Epithelial cell of esophagus (primary cell): ENCODE measurements around the gene PKMYT1.

Experiments used
- DNase-seq: peaks from one replicate; pipeline ENCODE4 v3.0.0; 2010; ENCODE audit warnings: low read depth
- H3K4me3 ChIP-seq: 2 replicates; pipeline ENCODE4 v1.5.1; 2011; ENCODE audit warnings: mild to moderate bottlenecking, low read length, control low read depth
- TF ChIP-seq, protein P1 (sequence below): IDR thresholded peaks from 2 replicates; pipeline ENCODE4 v1.5.1; 2011; ENCODE audit warnings: low read depth, mild to moderate bottlenecking, low read length, control low read depth, inconsistent platforms; ENCODE audit not compliant: insufficient read depth; ENCODE audit errors: missing control alignments

PKMYT1 gene

GRCh38 chr16:2927010-2927646, 53.1 kb downstream of the PKMYT1 start:
- DNase-seq, result peak; percentile 90
- TF ChIP-seq, protein P1, sequence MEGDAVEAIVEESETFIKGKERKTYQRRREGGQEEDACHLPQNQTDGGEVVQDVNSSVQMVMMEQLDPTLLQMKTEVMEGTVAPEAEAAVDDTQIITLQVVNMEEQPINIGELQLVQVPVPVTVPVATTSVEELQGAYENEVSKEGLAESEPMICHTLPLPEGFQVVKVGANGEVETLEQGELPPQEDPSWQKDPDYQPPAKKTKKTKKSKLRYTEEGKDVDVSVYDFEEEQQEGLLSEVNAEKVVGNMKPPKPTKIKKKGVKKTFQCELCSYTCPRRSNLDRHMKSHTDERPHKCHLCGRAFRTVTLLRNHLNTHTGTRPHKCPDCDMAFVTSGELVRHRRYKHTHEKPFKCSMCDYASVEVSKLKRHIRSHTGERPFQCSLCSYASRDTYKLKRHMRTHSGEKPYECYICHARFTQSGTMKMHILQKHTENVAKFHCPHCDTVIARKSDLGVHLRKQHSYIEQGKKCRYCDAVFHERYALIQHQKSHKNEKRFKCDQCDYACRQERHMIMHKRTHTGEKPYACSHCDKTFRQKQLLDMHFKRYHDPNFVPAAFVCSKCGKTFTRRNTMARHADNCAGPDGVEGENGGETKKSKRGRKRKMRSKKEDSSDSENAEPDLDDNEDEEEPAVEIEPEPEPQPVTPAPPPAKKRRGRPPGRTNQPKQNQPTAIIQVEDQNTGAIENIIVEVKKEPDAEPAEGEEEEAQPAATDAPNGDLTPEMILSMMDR, result peak; percentile 92
- no peak overlapping the region for H3K4me3 ChIP-seq

DNA sequence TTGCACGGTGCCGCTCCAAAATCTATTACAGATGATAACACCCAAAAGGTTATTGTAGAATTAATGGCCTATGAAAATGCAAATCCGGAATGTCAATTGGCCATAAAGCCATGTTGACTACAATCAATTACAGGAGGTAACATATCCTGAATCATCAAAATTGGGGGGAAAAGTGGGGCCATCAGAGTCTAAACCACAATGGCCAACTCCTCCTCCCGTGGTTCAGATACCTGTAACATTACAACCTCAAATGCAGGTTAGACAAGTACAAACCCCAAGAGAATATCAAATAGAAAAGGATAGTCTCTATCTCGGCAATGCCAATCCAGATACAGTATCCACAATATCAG, 53.6 kb downstream of the PKMYT1 start:
- no peak overlapping the region for H3K4me3 ChIP-seq
- no peak for DNase-seq
- TF ChIP-seq, protein P1, result no peak

DNA sequence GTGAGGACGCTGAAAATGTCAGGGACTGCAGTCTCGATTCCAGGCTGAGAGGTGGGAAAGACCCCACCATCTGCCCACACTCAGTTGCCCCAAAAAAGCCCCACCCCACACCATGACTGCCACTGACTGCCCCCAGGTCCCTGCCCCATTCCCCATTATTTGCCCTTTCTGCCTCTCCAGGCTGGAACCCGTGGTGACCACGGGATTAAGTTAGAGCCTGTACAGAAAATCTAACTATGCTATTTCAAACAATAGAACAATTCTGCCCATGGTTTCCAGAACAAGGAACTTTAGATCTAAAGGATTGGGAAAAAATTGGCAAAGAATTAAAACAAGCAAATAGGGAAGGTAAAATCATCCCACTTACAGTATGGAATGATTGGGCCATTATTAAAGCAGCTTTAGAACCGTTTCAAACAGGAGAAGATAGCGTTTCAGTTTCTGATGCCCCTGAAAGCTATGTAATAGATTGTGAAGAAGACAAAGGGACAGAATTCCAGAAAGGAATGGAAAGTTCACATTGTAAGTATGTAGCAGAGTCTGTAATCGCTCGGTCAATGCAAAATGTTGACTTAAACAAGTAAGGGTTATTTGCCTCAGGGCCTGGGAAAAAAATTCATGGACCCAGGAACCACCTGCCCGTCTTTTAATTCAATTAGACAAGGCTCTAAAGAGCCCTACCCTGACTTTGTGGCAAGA, 54.1 kb downstream of the PKMYT1 start:
- no peak overlapping the region for H3K4me3 ChIP-seq
- TF ChIP-seq, protein P1, result no peak
- DNase-seq, result no peak

- H3K4me3 ChIP-seq, result no peak overlapping the region
- TF ChIP-seq, protein P1, result no peak
- DNase-seq, result peak; percentile 83
These were observed 55.1 kb downstream of the PKMYT1 start for GRCh38 chr16:2924901-2925755.

- DNase-seq, result no peak
- no peak overlapping the region for H3K4me3 ChIP-seq
- TF ChIP-seq, protein P1, result no peak
These were observed 56.8 kb downstream of the PKMYT1 start for GRCh38 chr16:2923481-2923880.
